Retinal pigment epithelial cell (primary cell): ENCODE data around the gene KCNT1.

Source experiments
- DNase-seq: peaks from one replicate; pipeline ENCODE4 v3.0.0-alpha.2; 2010; ENCODE audit warnings: low read depth
- H3K4me3 ChIP-seq: 2 replicates; pipeline ENCODE4 v1.5.1; 2011; ENCODE audit warnings: mild to moderate bottlenecking, low read length, control low read depth, moderate library complexity
- CTCF ChIP-seq: conservative IDR thresholded peaks from 2 replicates; pipeline ENCODE4 v1.5.1; 2011; ENCODE audit warnings: low read depth, low read length, control low read depth, inconsistent platforms

The KCNT1 gene

GRCh38 chr9:135706288-135706687 is 4.3 kb downstream of the KCNT1 start:
- no peak for DNase-seq
- no peak overlapping the region for H3K4me3 ChIP-seq
- TF ChIP-seq CTCF, result no peak

GRCh38 chr9:135707252-135708138 is 5.5 kb downstream of the KCNT1 start:
- no peak for DNase-seq
- TF ChIP-seq CTCF, result no peak
- H3K4me3 ChIP-seq, result no peak overlapping the region

DNA sequence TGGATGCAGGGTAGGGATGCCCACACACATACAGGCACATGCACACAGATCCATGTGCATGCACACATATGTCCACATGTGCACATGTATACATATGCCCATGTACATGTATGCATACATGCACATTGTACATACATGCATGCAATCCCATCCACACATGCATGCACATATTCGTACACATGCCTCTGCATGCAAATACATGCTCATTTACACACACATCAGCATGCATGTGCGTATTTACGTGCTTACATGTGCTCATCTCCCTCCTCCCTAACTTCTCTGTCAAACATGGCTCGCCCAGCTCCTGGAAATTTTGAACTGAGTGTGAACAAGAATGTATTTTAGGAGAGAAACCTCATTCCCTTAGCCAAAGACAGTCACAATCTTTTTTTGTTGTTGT is 6.2 kb downstream of the KCNT1 start:
- DNase-seq, result no peak
- no peak for TF ChIP-seq CTCF
- H3K4me3 ChIP-seq, result no peak overlapping the region

GRCh38 chr9:135711391-135711790 is 9.4 kb downstream of the KCNT1 start:
- TF ChIP-seq CTCF, result no peak
- H3K4me3 ChIP-seq, result no peak overlapping the region
- DNase-seq, result no peak

- H3K4me3 ChIP-seq, result no peak overlapping the region
- no peak for DNase-seq
- TF ChIP-seq CTCF, result no peak
Observed at GRCh38 chr9:135711881-135712280, 9.9 kb downstream of the KCNT1 start.

DNA sequence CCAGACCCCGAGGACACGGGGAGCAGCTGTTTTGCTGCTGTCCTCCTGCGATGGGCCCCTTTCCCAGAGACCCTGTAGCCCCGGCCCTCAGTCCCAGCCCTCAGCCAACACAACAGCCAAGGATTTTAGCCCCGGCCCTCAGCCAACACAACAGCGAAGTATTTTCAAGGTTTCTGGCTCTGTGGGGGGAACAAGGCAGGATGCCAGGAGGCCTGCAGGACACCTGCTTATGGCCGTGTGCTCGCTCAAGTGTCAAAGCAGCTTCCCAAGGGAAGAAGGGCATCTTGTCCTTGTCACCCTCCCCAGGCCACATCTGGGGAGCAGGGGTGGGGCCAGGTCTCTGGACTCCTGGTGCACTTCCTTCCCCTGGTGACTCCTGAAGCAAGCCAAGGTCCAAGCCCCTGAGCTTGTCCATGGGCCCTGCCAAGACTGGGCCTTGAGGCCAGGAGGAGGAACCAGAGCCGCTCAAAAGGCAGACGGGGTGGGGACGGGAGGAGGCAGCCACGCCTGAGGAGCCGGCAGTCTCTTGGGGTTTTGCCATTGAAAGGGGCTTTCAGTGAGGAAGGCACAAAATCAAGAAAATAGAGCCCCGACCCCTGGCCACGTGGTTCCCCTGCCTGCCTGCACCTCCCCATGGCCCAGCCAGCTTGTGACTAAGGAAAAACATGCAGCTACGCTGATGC is 10.8 kb downstream of the KCNT1 start:
- DNase-seq, result no peak
- no peak for TF ChIP-seq CTCF
- no peak overlapping the region for H3K4me3 ChIP-seq
